Measurements from ENCODE around the gene CES4A. TPM values are rescaled to one million over a fixed set of nuclear protein-coding genes. Genes with fewer than 3 reads are reported as not detected.

The CES4A gene
- total and polyA plus RNA-seq, 9 of the 15 experiments (the other 6 are each of a cell fraction or from before 2014, with no cell fraction given): 0.09 to 0.13 (median 0.11) TPM; not detected in 6

DNA sequence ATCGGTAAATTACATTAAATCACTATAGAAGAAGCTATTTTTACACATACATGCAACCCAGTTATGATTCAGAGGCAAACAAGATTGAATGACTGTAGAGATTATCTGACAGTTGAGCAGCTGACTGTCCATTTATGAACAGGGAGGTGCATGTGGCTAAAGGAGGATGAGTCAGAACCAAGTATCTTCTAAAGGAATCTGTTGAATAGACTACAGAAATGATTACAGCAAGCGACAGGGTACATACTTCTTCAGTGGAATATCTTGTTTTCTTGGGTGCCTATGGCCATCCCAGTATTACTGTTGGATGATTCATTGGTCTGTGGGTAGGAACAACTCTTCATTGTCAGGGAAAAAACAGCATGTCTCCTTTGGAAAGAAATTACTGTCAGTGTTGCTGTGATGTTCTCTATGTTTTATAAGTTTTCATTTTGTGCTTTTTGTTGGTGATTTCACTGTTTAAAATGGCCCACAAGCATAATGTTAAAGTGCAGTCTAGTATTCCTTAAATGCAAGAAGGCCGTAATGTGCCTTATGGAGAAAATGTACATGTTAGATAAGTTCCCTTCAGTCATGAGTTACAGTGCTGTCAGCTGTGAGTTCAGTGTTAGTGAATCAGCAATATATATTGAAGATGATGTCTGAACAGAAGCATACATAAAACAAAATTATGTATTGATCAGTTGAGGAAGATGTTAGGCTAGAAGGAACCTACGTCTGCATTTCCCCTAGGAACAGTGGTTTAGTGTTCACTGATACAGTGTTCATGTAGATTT is 67.5 kb downstream of the CES4A start (continued):
- TF ChIP-seq, protein P1, sequence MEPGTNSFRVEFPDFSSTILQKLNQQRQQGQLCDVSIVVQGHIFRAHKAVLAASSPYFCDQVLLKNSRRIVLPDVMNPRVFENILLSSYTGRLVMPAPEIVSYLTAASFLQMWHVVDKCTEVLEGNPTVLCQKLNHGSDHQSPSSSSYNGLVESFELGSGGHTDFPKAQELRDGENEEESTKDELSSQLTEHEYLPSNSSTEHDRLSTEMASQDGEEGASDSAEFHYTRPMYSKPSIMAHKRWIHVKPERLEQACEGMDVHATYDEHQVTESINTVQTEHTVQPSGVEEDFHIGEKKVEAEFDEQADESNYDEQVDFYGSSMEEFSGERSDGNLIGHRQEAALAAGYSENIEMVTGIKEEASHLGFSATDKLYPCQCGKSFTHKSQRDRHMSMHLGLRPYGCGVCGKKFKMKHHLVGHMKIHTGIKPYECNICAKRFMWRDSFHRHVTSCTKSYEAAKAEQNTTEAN (CRISPR knock-in tag; IDR thresholded peaks at IDR 0.05): no peak
- TF ChIP-seq ZC3H4 (CRISPR knock-in tag; IDR thresholded peaks at IDR 0.05; ENCODE audit: borderline replicate concordance): no peak
- no peak for TF ChIP-seq ZHX1 (conservative IDR thresholded peaks at IDR 0.05; ENCODE audit: low read length)
- TF ChIP-seq L3MBTL2 (IDR thresholded peaks at IDR 0.05): no peak
- TF ChIP-seq SUPT5H (IDR thresholded peaks at IDR 0.05): no peak
- no peak for TF ChIP-seq ZNF274 (IDR thresholded peaks at IDR 0.05; ENCODE audit: borderline replicate concordance, low read depth, low read length)
- TF ChIP-seq FOXO4 (CRISPR knock-in tag; IDR thresholded peaks at IDR 0.05): no peak
- no peak for TF ChIP-seq HSF4 (CRISPR knock-in tag; IDR thresholded peaks at IDR 0.05; ENCODE audit: borderline replicate concordance)
- TF ChIP-seq KLF6 (CRISPR knock-in tag; IDR thresholded peaks at IDR 0.05; ENCODE audit: borderline replicate concordance): no peak
- TF ChIP-seq, protein P2, sequence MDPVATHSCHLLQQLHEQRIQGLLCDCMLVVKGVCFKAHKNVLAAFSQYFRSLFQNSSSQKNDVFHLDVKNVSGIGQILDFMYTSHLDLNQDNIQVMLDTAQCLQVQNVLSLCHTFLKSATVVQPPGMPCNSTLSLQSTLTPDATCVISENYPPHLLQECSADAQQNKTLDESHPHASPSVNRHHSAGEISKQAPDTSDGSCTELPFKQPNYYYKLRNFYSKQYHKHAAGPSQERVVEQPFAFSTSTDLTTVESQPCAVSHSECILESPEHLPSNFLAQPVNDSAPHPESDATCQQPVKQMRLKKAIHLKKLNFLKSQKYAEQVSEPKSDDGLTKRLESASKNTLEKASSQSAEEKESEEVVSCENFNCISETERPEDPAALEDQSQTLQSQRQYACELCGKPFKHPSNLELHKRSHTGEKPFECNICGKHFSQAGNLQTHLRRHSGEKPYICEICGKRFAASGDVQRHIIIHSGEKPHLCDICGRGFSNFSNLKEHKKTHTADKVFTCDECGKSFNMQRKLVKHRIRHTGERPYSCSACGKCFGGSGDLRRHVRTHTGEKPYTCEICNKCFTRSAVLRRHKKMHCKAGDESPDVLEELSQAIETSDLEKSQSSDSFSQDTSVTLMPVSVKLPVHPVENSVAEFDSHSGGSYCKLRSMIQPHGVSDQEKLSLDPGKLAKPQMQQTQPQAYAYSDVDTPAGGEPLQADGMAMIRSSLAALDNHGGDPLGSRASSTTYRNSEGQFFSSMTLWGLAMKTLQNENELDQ (CRISPR knock-in tag; IDR thresholded peaks at IDR 0.05; ENCODE audit: borderline replicate concordance): no peak
- TF ChIP-seq SMARCA5 (IDR thresholded peaks at IDR 0.05): no peak
- no peak for TF ChIP-seq HBP1 (CRISPR knock-in tag; IDR thresholded peaks at IDR 0.05)
- TF ChIP-seq RAD21 (CRISPR knock-in tag; conservative IDR thresholded peaks at IDR 0.05 in 1 of 2, IDR thresholded peaks at IDR 0.05 in 1 of 2): no peak
- no peak for TF ChIP-seq CHCHD3 (CRISPR knock-in tag; IDR thresholded peaks at IDR 0.05)
- TF ChIP-seq HNRNPK (IDR thresholded peaks at IDR 0.05; ENCODE audit: low read depth, low read length, poor library complexity, severe bottlenecking): no peak
- no peak for TF ChIP-seq FOXM1 (IDR thresholded peaks at IDR 0.05; ENCODE audit: low read depth)
- TF ChIP-seq FOXM1 (CRISPR knock-in tag; IDR thresholded peaks at IDR 0.05; ENCODE audit: low read depth): no peak
- no peak for TF ChIP-seq MAX (CRISPR knock-in tag; IDR thresholded peaks at IDR 0.05)

Measured in K562 (cell line).